Panc1 (cell line): ENCODE results near the gene SLC27A3. TPM values are rescaled to one million over a fixed set of nuclear protein-coding genes. Genes with fewer than 3 reads are reported as not detected.
A peak's percentile ranks its signal among the peaks of the same experiment; 100 is the strongest.

Experiments used
- ATAC-seq: fragments of 200-7000 bp; cut with Tn5 transposase; 2 replicates; pipeline ENCODE4 v1.9.1; 2020; ENCODE audit warnings: mild to moderate bottlenecking, moderate library complexity
- BruUV-seq: library from RNA; stranded (reverse); fragments of 400-500 nt; replicated peaks from 2 replicates; lab custom pipeline; 2021; lab: Mats Ljungman, UMichigan
- CTCF ChIA-PET: fragments of 300-600 bp; sonication (Branson Sonifier 250); formaldehyde crosslinking; loops from one replicate; lab custom pipeline; 2022; ENCODE audit warnings: antibody characterized with exemption; lab: Charles Lee
- POLR2A ChIA-PET: fragments of 300-600 bp; sonication (Branson Sonifier 250); formaldehyde crosslinking; loops from one replicate; lab custom pipeline; 2022; ENCODE audit warnings: antibody characterized with exemption; lab: Charles Lee
- DNase-seq: peaks from one replicate; pipeline ENCODE4 v3.0.0-alpha.2; 2010; ENCODE audit warnings: low read depth, low spot score
- H3K27ac ChIP-seq: 2 replicates; pipeline ENCODE4 v1.5.1; 2011; ENCODE audit warnings: mild to moderate bottlenecking, low read length, inconsistent platforms
- H3K27me3 ChIP-seq: fragments of 200-500 bp; sonication (Bioruptor generic); 2 replicates; pipeline ENCODE4 v1.6.0; 2014; ENCODE audit warnings: low read length, inconsistent platforms; ENCODE audit not compliant: control insufficient read depth, insufficient read depth
- H3K36me3 ChIP-seq: fragments of 200-500 bp; sonication (Bioruptor generic); 2 replicates; pipeline ENCODE4 v1.5.1; 2014; ENCODE audit warnings: inconsistent platforms, mild to moderate bottlenecking, low read length, moderate library complexity; ENCODE audit not compliant: control insufficient read depth, insufficient read depth
- H3K4me1 ChIP-seq: 2 replicates; pipeline ENCODE4 v1.5.1; 2011; ENCODE audit warnings: inconsistent platforms, mild to moderate bottlenecking, low read length, moderate library complexity; ENCODE audit not compliant: control insufficient read depth, insufficient read depth
- H3K4me3 ChIP-seq, 2 experiments: 2 replicates each; pipeline ENCODE4 v1.5.1; 2011 to 2012; ENCODE audit warnings: low read depth in 2 of 2, low read length in 2 of 2, mild to moderate bottlenecking in 2 of 2, inconsistent platforms in 1 of 2, moderate library complexity in 1 of 2
- H3K9me3 ChIP-seq: fragments of 200-500 bp; sonication (Bioruptor generic); 2 replicates; pipeline ENCODE4 v1.5.1; 2014; ENCODE audit warnings: low read depth, mild to moderate bottlenecking, inconsistent platforms, low read length, moderate library complexity; ENCODE audit not compliant: control insufficient read depth, insufficient read depth
- CTCF ChIP-seq: fragments of 450-650 bp; IDR thresholded peaks from 2 replicates; pipeline ENCODE4 v1.5.1; 2017; ENCODE audit warnings: mild to moderate bottlenecking
- POLR2AphosphoS5 ChIP-seq: IDR thresholded peaks from 2 replicates; pipeline ENCODE4 v1.6.1; 2012; ENCODE audit warnings: mild to moderate bottlenecking, low read depth, low read length, moderate library complexity
- REST ChIP-seq, 2 experiments: IDR thresholded peaks; 2 replicates each; pipeline ENCODE4 v1.6.1; 2011 to 2012; ENCODE audit warnings: low read depth in 2 of 2, control low read depth in 1 of 2, low read length in 1 of 2, mild to moderate bottlenecking in 1 of 2, moderate library complexity in 1 of 2; ENCODE audit not compliant: insufficient read depth in 1 of 2
- SIN3A ChIP-seq: IDR thresholded peaks from 2 replicates; pipeline ENCODE4 v1.6.1; 2012; ENCODE audit warnings: low read depth, mild to moderate bottlenecking, low read length, moderate library complexity, borderline replicate concordance; ENCODE audit not compliant: insufficient read depth
- TCF7L2 ChIP-seq: IDR thresholded peaks from 2 replicates; pipeline ENCODE4 v1.6.1; 2011; ENCODE audit warnings: mild to moderate bottlenecking, low read depth, low read length, inconsistent platforms
- in situ Hi-C: cut with HindIII; loops from 2 replicates; pipeline ENCODE4 v1.10.0; 2016; ENCODE audit warnings: low sequenced_read_pairs, low pct_unique_long_range_greater_than_20kb
- intact Hi-C: fragments of 100-400 bp; cut with micrococcal nuclease; formaldehyde crosslinking; loops from one replicate; pipeline ENCODE4 v1.10.0; 2022; ENCODE audit not compliant: unreplicated experiment
- total RNA-seq: library from RNA; stranded (reverse); gene quantifications from one replicate; pipeline ENCODE4 v1.2.1, GENCODE V29; 2021; ENCODE audit not compliant: unreplicated experiment

Gene SLC27A3
- total RNA-seq, 1 experiment from 2014 or later = 8.0 TPM

- Histone ChIP-seq H3K4me1 (no peaks in the 10 kb centered on the region), H3K27me3 (no peaks in the 10 kb centered on the region), H3K4me3 (no peak overlapping the region), H3K27ac (no peak overlapping the region), H3K9me3 (no peaks in the 10 kb centered on the region), H3K36me3 (no peaks in the 10 kb centered on the region)
- intact Hi-C loops = loop anchor here (2.0 kb wide), 1 partner anchor 190 kb away; the partner anchor contains the start of gene RAB13
- DNase-seq (peak; percentile 57), ATAC-seq (peak; percentile 85)
- BruUV-seq = no TSS peak
- POLR2A ChIA-PET = interaction anchor here (0.8 kb wide), 2 partner anchors 189 to 190 kb away, joined by 3 to 7 read pairs; partner anchors contain the start of gene RAB13
- in situ Hi-C loops = no loop called here
- TF ChIP-seq POLR2AphosphoS5 (no peak), CTCF (peak; percentile 94)
- CTCF ChIA-PET = interaction anchor here (0.9 kb wide), 1 partner anchor 190 kb away, joined by 3 read pairs; no protein-coding TSS in a partner anchor
Observed at GRCh38 chr1:153796786-153797659, 21.8 kb downstream of the SLC27A3 start.

GRCh38 chr1:153798468-153798780, 23.2 kb downstream of the SLC27A3 start:
- TF ChIP-seq SIN3A (no peak), TCF7L2 (no peak), REST (IDR thresholded peaks at IDR 0.05; ENCODE audit: insufficient read depth in 1 of 2, low read depth in 2 of 2, low read length in 1 of 2) (no peak), POLR2AphosphoS5 (no peak), CTCF (no peak)
- H3K27me3 ChIP-seq = no peaks in the 10 kb centered on the region
- ATAC-seq = no peak
- no TSS peak for BruUV-seq
- H3K4me1 ChIP-seq = no peaks in the 10 kb centered on the region
- no peak for DNase-seq
- intact Hi-C loops = no loop called here
- H3K4me3 ChIP-seq = no peak overlapping the region
- in situ Hi-C loops = no loop called here
- H3K27ac ChIP-seq = no peak overlapping the region
- H3K9me3 ChIP-seq = no peaks in the 10 kb centered on the region
- POLR2A ChIA-PET = no interaction called here
- H3K36me3 ChIP-seq = no peaks in the 10 kb centered on the region
- CTCF ChIA-PET = interaction anchor here (0.7 to 1.4 kb wide), 2 partner anchors 148 to 188 kb away, joined by 5 to 9 read pairs; partner anchors contain the start of genes DENND4B and RAB13
